NCI-H146 treated with DMSO at 0.1 percent for 48 hours (cell line): ENCODE results near the gene NOP58.
"Not testable (repeated sequence)": the region's sequence is repeated elsewhere in the genome, so short reads cannot be mapped to it uniquely, and the experiment has no call there.

Experiments
- DNase-seq: peaks from one replicate; lab custom pipeline; 2025; ENCODE audit not compliant: unreplicated experiment; lab: John Stamatoyannopoulos, UW

NOP58 gene

GRCh38 chr2:202299712-202300111 is 34.1 kb downstream of the NOP58 start:
- no peak for DNase-seq

- DNase-seq = no peak
Measured at GRCh38 chr2:202306034-202306433, 40.5 kb downstream of the NOP58 start.

DNA sequence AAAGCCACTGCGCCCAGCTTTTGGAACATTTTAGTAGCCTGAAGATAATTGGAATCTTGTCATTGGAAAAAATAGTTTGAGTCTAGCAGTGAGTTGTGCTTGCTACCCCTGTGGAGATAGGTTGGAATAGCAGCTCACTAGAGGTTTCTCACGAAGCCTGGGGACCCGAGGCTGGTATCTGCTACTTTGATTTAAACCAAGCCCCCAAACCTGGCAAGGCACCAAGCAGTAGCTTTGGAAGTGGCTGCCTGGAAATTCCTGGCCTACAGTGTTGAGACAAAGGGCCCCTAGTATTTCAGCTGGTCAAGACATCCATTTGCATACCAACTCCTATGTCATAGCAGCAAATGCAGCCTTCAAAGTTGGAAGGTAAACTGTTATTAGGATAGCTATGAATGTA is 42.1 kb downstream of the NOP58 start:
- DNase-seq = no peak

- no peak for DNase-seq
Measured at GRCh38 chr2:202311823-202312388, 46.3 kb downstream of the NOP58 start.

GRCh38 chr2:202314116-202314515 is 48.6 kb downstream of the NOP58 start:
- DNase-seq = no peak

DNA sequence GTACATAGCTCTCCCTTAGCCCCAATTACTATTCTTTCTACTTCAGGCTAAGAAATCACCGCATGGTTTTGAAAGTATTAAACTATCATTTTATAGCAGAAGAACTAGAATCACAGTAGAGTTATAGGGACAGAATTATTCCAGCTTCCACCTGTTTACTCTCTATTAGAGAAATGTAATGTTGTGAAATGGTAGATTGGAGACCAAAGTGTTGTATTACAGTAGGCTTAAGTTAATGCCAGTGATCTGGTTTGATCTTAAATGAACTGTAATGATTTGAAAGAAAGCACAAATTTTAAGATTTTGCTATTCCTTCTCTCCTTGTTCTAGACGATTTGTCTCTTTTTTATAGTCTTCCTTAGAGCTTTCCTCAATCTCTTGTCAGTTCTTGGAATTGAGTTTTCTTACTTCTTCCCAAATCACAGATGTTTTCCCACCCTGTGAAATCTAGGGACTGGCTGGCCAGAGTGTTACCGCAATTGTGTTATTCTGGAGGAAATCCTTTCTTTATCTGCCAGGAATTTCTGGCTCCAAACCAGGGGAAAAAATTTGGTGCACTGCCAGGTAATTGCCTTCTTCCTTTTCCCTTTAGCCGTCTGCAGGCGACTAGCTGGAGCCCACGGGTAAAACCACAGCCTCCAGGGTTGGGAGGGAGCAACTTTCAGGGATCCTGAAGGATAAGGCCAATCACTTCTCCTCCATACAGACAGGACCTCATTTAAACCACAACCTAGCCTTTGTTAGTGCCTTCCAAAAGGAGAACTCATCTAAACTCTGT is 51.7 kb downstream of the NOP58 start:
- no peak for DNase-seq

GRCh38 chr2:202320362-202320761 is 54.8 kb downstream of the NOP58 start:
- DNase-seq = not testable (repeated sequence)

DNA sequence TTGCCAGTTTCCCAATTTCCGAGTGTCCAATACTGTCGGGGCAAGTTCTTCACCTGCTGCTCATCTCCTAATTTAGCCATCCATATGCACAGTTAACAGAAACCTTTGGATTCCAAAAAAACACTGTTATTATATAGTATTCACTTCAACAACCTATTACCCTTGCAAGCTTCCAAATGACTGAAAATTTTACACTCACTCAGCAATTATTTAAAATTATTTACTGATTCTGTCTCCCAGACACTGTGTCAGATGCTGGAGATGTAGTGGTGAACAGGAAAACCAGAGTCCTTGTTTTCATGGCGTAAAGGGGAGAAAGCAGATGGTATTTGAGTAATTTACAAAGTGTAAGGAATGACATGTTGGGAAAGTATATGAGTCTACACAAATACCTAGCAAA is 56.9 kb downstream of the NOP58 start:
- DNase-seq = no peak

- no peak for DNase-seq
Measured at GRCh38 chr2:202327858-202328257, 62.3 kb downstream of the NOP58 start.

GRCh38 chr2:202335791-202336467 is 70.4 kb downstream of the NOP58 start:
- DNase-seq = no peak

DNA sequence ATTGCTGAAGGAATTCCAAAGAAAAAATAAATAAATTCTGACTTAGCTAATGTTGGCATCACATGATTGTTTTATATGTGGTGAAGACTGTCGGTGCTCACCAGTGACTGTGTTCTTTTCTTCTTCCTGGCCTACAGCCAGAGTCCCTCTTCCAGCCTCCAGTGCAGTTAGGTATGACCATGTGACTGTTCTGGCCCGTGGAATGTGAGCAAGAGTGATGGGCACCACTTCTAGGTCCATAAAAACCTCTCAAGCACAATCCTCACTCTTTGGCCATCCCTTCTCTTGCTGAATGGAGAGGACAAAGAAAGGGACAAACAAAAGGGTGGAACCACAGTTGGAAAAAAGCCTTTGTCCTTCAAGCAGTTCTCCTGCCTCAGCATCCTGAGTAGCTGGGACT is 71.6 kb downstream of the NOP58 start:
- DNase-seq = no peak

DNA sequence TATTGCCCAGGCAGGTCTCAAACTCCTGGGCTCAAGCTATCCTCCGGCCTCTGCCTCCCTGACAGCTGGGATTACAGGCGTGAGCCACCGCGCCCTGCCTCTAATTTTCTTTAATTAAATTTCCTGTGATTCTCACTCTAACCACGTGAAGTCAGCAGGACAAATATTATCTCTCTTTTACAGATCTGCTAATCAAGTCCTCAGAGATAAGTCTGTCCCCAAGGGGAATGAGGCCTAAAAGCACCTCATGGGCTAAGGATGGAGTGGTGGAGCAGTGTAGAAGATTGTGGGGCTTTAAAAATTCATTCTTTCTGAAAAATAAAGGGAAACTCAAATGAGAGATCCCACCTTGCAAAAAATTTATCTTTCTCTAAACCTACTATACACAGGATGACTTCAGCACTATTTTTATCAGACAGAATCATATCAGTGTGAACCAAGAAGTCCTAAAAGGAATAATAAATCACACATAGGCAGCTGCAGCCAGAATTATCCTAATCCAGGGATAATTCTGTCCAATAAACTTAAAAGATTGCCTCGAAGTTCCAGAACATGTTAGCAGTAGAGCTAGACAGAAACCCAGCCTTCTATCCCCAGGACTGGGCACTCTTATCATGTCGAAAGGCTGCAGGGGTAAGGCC is 72.3 kb downstream of the NOP58 start:
- DNase-seq = no peak

DNA sequence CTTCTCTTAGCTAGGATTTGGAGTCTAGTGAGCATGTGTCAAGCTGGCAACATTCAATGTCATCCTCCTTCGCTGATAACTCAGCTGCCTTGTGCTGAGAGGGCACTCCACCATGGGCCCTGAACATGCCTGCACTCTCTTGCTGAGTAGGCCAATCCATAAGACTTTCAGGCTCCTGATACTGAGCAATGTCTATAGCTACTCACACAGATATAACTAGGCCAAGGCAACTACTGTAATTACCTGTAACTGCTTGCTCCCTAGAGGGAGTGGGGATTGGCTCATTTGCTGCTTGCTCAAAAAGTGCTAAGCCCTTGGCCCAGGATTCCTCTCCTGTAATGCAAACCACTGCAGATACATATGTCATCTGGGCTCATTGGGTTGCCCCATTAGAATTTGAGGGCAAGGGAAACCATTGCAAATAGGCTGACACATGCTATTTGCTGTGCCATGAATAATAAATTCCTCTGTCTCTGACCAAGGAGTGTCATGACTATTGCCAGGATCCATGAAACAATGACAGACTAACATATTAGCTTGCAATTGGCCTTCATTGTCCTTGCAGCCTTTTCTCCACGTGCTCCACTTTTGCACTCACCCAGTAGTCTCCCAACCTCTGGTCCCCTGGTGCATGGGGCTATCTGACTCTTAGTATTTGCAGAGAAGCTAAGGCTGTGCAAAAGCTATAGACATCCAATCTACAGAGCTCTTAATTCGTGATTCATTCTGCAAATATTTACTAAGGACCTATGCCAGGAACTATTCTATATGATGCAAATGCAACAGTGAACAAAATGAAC is 73.7 kb downstream of the NOP58 start:
- no peak for DNase-seq

DNA sequence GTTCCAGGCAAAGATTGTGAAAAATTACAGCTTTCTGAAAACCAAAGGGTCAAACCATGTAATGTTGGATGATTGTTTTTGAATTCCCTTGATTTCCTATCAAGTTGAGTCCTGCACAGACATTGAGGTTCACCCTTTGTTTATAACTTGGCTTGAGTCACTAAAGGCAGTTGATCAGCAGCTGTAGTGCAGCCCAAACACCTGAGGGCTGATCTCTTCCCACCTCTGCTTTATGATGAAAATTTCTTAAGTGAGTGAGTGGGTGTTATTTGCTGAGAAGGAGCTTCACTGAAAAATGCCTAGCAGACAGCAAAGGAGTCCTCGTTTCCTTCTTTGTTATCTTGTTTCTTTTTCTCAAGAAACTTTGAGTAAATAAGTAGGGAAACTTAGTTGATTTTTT is 78.6 kb downstream of the NOP58 start:
- DNase-seq = no peak

DNA sequence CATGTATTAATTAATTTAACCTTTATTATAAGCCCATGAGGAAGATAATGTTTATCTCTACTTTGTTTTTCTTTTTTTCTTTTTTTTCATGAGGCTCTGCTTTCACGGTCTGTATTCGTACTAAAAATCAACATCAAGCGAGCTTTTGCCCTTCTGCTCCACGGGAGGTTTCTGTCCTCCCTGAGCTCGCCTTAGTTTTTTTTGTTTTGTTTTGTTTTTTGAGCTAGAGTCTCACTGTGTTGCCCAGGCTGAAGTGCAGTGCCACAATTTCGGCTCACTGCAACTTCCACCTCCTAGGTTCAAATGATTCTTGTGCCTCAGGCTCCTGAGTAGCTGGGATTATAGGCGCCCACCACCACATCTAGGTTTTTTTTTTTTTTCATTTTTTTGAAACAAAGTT is 80.6 kb downstream of the NOP58 start:
- no peak for DNase-seq
